GM04503 (cell line): Measurements from ENCODE around the gene CPEB1.
"Not testable (repeated sequence)": the region's sequence is repeated elsewhere in the genome, so short reads cannot be mapped to it uniquely, and the experiment has no call there.

Source experiments
- DNase-seq: peaks from one replicate; pipeline ENCODE4 v3.0.0-alpha.2; 2012; ENCODE audit warnings: low read depth

Gene CPEB1

GRCh38 chr15:82513587-82513986 lies 133.6 kb downstream of the CPEB1 start:
- DNase-seq: not testable (repeated sequence)

DNA sequence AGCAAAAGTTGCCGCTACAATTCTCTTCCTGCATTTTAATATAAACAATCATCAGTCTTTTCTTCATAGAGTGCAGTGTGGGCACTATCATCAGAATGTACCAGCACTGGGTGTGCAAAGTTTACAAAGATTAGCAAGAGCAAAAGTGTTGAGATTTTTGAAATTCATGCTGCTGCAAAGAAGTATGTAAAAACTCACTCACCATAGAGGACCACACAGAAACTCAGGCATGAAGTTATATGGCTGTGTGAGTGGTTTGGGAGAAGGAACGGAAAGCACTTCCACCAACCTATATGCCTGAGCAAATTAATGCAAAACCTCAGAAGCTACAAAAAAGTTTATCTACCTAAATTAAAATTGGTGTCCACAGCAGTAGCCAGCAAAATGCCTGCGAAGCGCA lies 139.5 kb downstream of the CPEB1 start:
- DNase-seq: not testable (repeated sequence)

GRCh38 chr15:82507087-82507486 lies 140.1 kb downstream of the CPEB1 start:
- not testable (repeated sequence) for DNase-seq

DNA sequence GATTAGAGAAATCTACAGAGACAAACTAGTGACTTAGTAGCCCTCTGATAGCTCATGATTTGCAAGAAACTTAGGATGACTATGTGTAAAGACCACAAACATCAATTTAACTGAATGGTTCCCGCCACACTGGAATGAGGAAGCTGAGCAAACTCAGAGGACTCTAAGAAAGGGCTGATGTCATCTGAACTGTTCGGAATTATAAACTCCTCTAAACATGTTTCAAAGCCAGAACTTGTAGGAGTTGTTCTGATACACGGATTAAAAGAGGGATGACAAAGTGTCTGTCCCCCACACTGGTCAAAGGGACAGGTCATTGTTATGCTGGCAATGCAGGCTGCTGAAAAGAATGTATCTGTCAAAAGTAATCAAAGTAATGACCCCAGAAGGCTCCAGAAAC lies 141.3 kb downstream of the CPEB1 start:
- not testable (repeated sequence) for DNase-seq

DNA sequence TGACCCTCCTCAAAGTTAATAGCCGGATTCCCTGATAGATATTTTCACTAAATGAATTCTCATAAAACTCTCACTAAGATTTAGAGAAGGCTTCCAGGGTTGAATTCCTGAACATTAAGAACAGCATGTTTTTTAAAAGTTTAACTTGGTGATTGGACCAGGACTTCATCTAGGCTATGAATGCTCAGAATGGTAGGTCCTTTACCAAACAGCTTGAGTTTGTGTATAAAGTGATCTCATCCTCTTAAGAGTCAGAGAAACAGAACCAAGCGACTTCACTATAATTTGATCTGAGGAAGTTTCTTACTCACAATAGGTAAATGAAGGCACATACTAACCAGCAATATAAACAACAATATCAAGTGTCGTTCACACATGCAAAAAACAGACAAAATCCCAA lies 143.1 kb downstream of the CPEB1 start:
- DNase-seq: not testable (repeated sequence)

GRCh38 chr15:82502700-82503339 lies 144.3 kb downstream of the CPEB1 start:
- not testable (repeated sequence) for DNase-seq

- not testable (repeated sequence) for DNase-seq
Observed at GRCh38 chr15:82500772-82501171, 146.4 kb downstream of the CPEB1 start.

GRCh38 chr15:82497978-82498377 lies 149.2 kb downstream of the CPEB1 start:
- DNase-seq: not testable (repeated sequence)
